GM18499 (cell line): ENCODE data around the gene PGLYRP3.

ENCODE experiments used
- ATAC-seq: cut with Tn5 transposase; IDR thresholded peaks from one replicate; pipeline ENCODE4 v1.9.1; 2021; ENCODE audit warnings: moderate number of reproducible peaks; ENCODE audit not compliant: insufficient read depth, unreplicated experiment

PGLYRP3 gene

GRCh38 chr1:153312570-153313186 lies at the start of gene PGLYRP3:
TSS of gene PGLYRP3 (minus strand) at chr1:153312952. CDS start at chr1:153310665, 2,287 bp downstream.
- no peak for ATAC-seq

GRCh38 chr1:153362187-153362775 lies 49.5 kb upstream of the PGLYRP3 start:
- no peak for ATAC-seq

DNA sequence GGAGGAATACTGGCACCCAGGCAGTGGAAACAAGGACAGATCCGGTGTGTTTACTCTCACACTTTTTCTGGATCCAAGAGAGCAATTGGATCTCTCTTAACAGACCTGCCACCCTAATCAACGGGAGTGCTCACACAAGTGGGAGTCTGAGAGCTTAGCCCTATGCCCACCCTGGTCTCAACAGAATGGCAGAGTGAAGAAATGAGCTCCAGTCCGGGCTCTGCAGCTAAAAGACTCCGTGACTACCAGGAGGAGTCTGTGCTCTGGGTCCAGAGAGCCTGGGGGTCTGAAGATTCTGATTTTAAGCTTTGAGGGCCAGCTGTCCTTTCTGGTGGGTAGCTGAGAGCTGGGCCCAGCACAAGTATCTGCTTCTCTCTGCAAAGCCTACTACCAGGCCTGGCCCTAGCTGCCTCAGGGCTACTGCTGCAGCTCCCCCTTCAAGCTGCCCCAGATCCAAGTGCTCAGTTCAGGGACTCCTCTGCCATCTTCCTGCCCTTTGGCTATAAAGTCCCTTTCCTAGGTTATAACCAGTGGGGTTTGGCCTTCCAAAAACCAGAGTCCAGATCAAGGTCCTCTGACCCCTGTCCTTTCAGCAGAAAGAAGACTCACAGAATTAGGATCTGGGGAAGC lies 48.8 kb upstream of the PGLYRP3 start:
- no peak for ATAC-seq

DNA sequence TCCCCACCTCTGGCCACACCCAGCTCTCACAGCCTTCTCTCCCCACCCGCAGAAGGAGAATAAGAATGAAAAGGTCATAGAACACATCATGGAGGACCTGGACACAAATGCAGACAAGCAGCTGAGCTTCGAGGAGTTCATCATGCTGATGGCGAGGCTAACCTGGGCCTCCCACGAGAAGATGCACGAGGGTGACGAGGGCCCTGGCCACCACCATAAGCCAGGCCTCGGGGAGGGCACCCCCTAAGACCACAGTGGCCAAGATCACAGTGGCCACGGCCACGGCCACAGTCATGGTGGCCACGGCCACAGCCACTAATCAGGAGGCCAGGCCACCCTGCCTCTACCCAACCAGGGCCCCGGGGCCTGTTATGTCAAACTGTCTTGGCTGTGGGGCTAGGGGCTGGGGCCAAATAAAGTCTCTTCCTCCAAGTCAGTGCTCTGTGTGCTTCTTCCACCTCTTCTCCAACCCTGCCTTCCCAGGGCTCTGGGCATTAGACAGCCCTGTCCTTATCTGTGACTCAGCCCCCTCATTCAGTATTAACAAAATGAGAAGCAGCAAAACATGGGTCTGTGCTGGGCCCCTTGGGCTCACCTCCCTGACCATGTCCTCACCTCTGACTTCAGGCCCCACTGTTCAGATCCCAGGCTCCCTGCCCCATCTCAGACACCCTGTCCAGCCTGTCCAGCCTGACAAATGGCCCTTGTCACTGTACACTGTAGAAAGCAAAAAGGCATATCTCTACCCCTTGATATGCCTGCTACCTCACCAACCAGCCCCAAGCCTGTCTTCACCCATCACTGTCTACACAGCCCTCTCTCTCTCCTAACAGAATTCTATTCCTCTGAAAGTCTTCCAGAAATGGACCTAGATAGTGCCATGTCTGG lies 48.1 kb upstream of the PGLYRP3 start:
- no peak for ATAC-seq

DNA sequence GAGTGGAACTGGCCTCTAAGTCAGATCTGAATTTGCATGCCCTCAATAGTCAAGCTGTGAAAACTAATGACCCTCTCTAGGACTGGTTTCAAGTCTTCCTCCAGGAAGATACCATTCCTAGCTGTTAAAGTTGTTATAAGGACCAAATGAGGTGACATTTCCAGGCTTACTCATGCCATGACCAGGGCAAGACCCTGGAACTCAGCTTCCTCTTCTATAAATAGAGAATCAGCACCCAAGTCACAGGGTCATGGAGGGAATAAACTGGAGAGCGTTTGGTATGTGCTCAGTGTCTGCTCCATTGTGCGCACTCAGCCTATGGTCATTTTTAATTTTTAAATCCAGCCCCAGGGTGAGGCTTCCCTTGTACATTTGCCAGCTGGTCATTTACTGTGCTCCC lies 47.4 kb upstream of the PGLYRP3 start:
- ATAC-seq, result no peak

DNA sequence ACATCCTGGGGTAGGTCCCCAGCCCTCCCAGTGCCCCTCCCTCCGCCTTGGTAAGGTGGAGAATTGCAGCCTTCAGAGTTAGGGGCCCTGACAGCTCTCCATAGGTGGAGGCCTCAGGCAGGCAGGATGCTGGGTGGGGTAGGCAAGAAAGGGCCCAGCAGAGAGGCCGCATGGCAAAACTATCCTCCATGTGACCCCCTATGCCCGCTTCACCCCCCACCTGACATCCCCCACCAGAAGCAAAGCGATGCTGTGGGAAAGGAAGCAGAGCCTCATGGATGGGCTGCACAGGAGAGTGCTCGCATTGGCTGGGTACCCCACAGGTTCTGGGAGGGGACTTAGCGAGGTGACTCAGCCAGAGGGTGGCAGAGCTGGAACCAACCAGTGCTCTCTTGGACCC lies 46.5 kb upstream of the PGLYRP3 start:
- no peak for ATAC-seq

DNA sequence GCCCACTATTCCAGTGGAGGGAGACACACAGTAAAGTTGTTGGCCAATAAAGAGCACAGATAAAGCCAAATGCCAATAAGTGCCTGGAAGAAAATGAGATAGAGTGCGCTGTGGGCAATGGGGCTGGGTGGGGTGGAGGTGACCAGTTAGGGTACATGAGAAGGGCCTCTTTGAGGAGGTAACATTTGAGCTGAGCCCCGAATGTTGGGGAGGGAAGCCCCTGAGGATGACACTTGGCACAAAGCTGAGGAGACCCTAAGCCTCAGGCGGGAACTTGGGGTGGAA lies 45.9 kb upstream of the PGLYRP3 start:
- ATAC-seq, result no peak

GRCh38 chr1:153357853-153358690 lies 45.3 kb upstream of the PGLYRP3 start, which contains the start of gene S100A9:
TSS of gene S100A9 (plus strand) at chr1:153357854. CDS start at chr1:153358284, 430 bp downstream.
- no peak for ATAC-seq

DNA sequence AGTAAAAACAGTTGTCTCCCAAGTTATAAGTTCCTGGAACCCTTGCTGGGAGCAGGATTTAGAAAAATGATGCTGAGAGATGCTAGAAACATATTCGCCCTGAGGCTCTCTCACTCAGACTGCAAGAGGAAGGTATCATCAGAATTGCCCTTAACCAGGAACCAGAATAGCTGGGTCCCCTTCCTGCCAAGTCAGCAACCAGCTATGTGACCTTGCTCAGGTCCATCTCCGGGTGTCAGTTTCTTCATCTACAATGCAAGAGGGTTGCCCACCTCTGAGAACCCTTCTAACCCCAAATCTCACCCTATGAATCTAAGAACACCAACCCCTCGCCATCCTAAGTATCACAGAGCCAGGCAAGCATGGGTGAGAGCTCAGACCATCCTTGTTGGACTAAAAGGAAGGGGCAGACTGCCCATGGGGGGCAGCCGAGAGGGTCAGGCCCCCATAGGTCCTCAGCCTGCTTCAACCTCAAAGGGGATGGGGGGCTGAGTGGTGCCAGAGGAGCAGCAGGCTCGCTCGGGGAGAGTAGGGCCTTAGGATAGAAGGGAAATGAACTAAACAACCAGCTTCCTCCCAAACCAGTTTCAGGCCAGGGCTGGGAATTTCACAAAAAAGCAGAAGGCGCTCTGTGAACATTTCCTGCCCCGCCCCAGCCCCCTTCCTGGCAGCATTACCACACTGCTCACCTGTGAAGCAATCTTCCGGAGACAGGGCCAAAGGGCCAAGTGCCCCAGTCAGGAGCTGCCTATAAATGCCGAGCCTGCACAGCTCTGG lies 44.5 kb upstream of the PGLYRP3 start:
- ATAC-seq, result no peak

- ATAC-seq, result no peak
These were observed 43.8 kb upstream of the PGLYRP3 start for GRCh38 chr1:153356392-153357075.

DNA sequence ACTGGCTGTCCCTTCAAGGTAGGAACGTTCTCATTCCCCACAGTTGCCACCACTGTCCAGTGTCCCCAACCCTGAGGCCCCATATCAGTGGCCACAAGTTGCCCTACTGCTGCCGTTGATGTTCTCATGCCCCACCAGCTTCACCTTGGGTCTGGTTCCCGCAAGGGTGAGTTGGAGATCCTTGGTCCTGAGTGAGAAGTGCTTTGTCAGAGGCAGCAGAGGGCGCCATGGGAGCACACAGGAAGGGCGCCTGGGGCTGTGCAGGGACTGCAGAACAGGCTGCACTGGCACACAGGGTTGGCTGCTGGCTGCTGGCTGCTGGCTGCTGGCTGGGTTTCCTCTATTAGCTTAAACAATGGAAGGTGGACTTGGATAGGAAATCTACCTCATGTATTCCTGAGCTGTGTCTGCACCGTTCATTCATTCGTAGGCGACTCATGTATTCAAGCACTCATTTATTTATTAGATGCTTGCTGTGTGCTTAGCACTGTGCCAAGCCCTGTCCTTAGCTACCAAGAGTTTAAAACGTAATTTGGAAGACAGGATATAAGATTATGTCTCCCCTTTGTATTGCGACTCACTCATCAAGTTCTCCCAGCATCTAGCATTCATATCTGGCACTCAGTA lies 42.8 kb upstream of the PGLYRP3 start:
- no peak for ATAC-seq

DNA sequence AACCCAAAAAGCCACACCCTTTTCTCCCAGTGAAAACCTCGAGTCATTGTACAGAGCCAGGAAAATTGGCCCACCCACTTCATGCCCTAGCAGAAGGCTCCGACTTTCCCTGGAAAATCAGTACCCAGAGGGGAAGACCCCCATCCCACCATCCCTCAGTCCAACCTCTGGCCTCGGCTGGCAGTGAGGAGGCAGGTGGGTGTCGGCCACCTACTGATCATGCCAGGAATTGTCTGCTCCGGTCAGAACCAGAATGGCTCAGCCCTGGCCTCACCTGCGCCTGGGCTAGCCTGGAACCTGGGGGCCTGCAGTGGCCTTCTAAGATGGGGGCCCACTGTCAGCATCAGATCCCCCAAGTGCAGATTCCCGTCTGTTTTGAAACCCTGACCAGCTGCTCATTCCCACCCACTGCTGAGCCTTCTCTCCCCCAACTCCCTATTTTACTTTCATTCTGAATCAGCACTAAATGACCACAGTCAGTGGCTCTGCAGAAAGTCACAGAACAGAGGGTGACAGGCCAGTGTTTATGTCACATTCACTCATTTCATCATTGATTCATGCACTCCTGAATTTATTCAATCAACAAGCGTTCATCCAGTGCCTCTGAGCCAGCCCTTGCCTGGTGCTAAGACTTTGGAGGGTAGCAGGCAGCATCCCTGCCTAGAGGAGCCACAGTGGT lies 41.9 kb upstream of the PGLYRP3 start:
- no peak for ATAC-seq

DNA sequence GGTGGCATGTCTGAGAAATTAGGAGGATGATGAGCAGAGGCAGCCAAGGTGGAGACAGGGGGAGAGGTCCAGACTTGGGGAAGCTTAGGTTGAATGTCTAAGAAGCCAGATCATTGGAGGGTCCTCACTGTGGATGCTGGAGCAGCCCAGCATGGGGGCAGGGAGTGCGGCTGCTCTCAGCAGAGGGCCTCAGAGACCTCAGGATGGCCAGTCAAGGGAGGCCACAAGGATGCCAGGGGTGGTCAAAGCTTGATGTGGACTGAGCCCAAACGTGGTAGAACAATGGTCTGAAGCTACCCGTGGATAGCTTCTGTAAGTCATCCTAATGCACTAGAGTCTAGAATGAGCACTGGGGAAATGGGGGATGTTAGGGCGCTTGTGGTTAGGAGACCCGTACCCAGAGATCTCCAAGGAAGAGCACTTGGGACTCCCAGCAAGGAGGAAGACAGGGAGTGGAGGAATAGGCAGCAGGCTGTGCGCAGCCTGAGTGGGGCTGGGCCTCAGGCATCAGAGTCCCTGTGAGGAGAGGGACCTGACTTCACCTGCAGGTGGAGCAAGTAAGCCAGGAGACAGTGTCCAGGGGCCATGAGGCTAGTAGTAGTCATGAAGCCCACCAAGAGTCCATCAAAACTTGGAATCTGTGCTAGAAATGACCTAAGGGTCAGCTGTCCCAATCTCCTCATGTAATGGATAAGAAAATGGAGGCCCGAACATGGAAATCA lies 40.6 kb upstream of the PGLYRP3 start:
- ATAC-seq, result no peak

DNA sequence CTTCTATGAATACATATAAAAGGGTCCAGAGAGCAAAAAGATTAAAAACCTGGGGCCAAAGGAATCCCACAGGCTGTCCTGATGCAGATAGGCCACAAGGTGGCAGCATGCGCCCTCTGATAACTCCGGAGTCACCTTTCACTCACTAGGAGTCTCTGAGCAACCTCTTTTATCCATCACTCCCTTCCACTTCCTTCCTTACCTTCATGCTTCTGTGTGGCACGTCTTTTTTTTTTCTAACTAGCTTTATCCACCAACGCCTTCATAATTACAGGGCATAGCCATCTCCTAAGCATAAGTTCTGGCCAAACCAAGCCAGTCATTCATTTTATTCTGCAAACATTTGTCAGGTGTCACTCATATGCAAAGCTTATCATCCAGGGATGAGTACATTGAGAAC lies 39.8 kb upstream of the PGLYRP3 start:
- no peak for ATAC-seq

DNA sequence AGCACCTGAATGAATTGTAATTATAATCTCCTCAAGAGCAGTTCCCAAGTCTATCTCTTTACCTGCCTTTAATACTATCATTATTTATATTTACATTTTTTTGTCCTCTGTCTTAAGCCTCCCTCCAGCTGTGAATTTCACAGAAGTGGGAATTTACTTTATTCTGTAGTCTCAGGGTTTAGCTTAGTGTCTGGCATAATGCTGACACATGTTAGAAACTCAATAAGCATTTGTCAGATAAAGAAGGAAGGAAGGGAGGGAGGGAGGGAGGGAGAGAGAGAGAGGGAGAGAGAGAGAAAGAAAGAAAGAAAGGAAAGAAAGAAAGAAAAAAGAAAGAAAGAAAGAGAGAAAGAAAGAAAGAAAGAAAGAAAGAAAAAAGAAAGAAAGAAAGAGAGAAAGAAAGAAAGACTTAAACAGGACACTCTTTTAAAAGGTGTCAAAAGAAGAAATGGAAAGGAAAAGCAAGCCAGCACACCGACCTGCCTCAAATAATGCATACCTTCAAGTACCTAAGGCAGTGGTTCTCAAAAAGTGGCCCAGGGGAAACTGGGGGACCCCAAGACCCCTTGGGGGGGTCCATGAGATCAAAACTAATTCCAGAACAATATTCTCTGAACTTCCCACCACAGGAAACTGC lies 37.7 kb upstream of the PGLYRP3 start:
- no peak for ATAC-seq

- no peak for ATAC-seq
These were observed 36.9 kb upstream of the PGLYRP3 start for GRCh38 chr1:153349363-153350320.
